HCT116 (cell line): ENCODE data around the gene DRC7.
"Not testable (repeated sequence)": the region's sequence is repeated elsewhere in the genome, so short reads cannot be mapped to it uniquely, and the experiment has no call there.

Experiments used
- CEBPB ChIP-seq: IDR thresholded peaks from 2 replicates; pipeline ENCODE4 v1.6.1; 2012; ENCODE audit warnings: low read depth
- CTCF ChIP-seq, 3 experiments: fragments of 200-600 bp in 1 of 3; sonication (generic) in 1 of 3; IDR thresholded peaks in 2 of 3; conservative IDR thresholded peaks in 1 of 3; 2 replicates each; pipeline ENCODE4 v1.5.1; 2012 to 2017; ENCODE audit warnings: low read depth in 2 of 3, low read length in 2 of 3, antibody characterized with exemption in 1 of 3, borderline replicate concordance in 1 of 3, control low read depth in 1 of 3, mild to moderate bottlenecking in 1 of 3, mixed read lengths in 1 of 3, mixed run types in 1 of 3, moderate library complexity in 1 of 3; ENCODE audit not compliant: insufficient read depth in 1 of 3
- EGR1 ChIP-seq: IDR thresholded peaks from 2 replicates; pipeline ENCODE4 v1.6.1; 2012; ENCODE audit warnings: low read depth
- EZH2 ChIP-seq: fragments of 200-600 bp; sonication (generic); IDR thresholded peaks from 2 replicates; pipeline ENCODE4 v1.6.1; 2017; ENCODE audit warnings: antibody characterized with exemption, mixed run types
- EZH2phosphoT487 ChIP-seq: fragments of 200-600 bp; IDR thresholded peaks from 2 replicates; pipeline ENCODE4 v1.6.1; 2018; ENCODE audit warnings: antibody characterized with exemption, borderline replicate concordance
- JUND ChIP-seq: IDR thresholded peaks from 2 replicates; pipeline ENCODE4 v1.6.1; 2012
- POLR2A ChIP-seq: IDR thresholded peaks from 2 replicates; pipeline ENCODE4 v1.7.0; 2011; ENCODE audit warnings: borderline replicate concordance; ENCODE audit not compliant: insufficient read depth, insufficient read length; ENCODE audit errors: extremely low read depth
- POLR2AphosphoS5 ChIP-seq: IDR thresholded peaks from 2 replicates; pipeline ENCODE4 v1.6.1; 2011; ENCODE audit warnings: mild to moderate bottlenecking, low read depth, low read length, moderate library complexity
- REST ChIP-seq: IDR thresholded peaks from 2 replicates; pipeline ENCODE4 v1.6.1; 2012; ENCODE audit warnings: low read depth
- SP1 ChIP-seq: IDR thresholded peaks from 2 replicates; pipeline ENCODE4 v1.6.1; 2012; ENCODE audit warnings: low read depth
- SRF ChIP-seq: IDR thresholded peaks from 2 replicates; pipeline ENCODE4 v1.6.1; 2012; ENCODE audit warnings: low read depth
- YY1 ChIP-seq: IDR thresholded peaks from 2 replicates; pipeline ENCODE4 v1.6.1; 2011; ENCODE audit warnings: low read length, low read depth, moderate library complexity, mild to moderate bottlenecking; ENCODE audit not compliant: insufficient replicate concordance; ENCODE audit errors: extremely low read depth

GRCh38 chr16:57671451-57671850 lies 23.2 kb upstream of the DRC7 start:
- TF ChIP-seq CTCF (IDR thresholded peaks at IDR 0.05 in 2 of 3, conservative IDR thresholded peaks at IDR 0.05 in 1 of 3; ENCODE audit: borderline replicate concordance in 1 of 3, insufficient read depth in 1 of 3, low read depth in 2 of 3, low read length in 2 of 3); YY1; POLR2AphosphoS5; POLR2A; SP1; REST; EZH2phosphoT487; EGR1; SRF; EZH2; CEBPB: not testable (repeated sequence)
- TF ChIP-seq JUND: peak; percentile 39
